ENCODE results near the gene DBN1.
A peak's percentile ranks its signal among the peaks of the same experiment; 100 is the strongest.

- TF ChIP-seq CTCF (IDR thresholded peaks at IDR 0.05; ENCODE audit: insufficient read depth, low read depth, low read length) (peak; percentile 29), EZH2 (IDR thresholded peaks at IDR 0.05; ENCODE audit: insufficient read depth, low read length) (no peak)
These were observed 22.8 kb upstream of the DBN1 start for GRCh38 chr5:177496070-177496726.

Measured in astrocyte (in vitro differentiated cells and primary cell).